Uterus (tissue), 2 donors: ENCODE measurements around the gene TBC1D14.

Experiments
- POLR2A ChIP-seq, 2 donors: fragments of 450-650 bp; IDR thresholded peaks; one replicate each; pipeline ENCODE4 v1.6.1; 2016; ENCODE audit warnings: antibody characterized with exemption in 2 of 2, mild to moderate bottlenecking in 1 of 2, moderate library complexity in 1 of 2
- TF ChIP-seq, protein P1 (sequence below), 4 experiments: fragments of 200-600 bp in 2 of 4; fragments of 450-650 bp in 2 of 4; sonication (generic) in 2 of 4; IDR thresholded peaks; one replicate each; pipeline ENCODE4 v1.5.1; 2016 to 2019; ENCODE audit warnings: antibody characterized with exemption in 4 of 4, mild to moderate bottlenecking in 2 of 4, moderate library complexity in 1 of 4

DNA sequence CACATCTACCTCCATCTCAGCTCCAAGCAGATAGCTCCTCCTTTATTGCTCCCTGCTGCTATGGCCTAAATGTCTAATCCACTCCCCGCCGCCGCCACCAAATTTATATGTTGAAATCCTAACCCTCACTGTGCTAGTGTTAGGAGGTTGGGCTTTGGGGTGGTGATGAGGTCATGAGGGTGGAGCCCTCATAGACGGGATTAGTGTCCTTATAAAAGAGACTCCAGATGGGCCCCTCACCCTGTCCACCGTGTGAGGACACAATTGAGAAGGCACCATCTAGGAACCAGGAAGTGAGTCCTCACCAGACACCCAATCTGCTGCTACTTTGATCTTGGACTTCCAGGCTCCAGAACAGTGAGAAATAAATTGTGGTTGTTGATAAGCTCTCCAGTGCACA lies 13.6 kb upstream of the TBC1D14 start:
- TF ChIP-seq POLR2A (IDR thresholded peaks at IDR 0.05), result no peak
- TF ChIP-seq, protein P1, sequence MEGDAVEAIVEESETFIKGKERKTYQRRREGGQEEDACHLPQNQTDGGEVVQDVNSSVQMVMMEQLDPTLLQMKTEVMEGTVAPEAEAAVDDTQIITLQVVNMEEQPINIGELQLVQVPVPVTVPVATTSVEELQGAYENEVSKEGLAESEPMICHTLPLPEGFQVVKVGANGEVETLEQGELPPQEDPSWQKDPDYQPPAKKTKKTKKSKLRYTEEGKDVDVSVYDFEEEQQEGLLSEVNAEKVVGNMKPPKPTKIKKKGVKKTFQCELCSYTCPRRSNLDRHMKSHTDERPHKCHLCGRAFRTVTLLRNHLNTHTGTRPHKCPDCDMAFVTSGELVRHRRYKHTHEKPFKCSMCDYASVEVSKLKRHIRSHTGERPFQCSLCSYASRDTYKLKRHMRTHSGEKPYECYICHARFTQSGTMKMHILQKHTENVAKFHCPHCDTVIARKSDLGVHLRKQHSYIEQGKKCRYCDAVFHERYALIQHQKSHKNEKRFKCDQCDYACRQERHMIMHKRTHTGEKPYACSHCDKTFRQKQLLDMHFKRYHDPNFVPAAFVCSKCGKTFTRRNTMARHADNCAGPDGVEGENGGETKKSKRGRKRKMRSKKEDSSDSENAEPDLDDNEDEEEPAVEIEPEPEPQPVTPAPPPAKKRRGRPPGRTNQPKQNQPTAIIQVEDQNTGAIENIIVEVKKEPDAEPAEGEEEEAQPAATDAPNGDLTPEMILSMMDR (IDR thresholded peaks at IDR 0.05), result no peak
